ENCODE data around the gene SBK2.

Gene SBK2

GRCh38 chr19:55554741-55555152 is 17.8 kb upstream of the SBK2 start:
- DNase-seq (ENCODE audit: low read depth): no peak

DNA sequence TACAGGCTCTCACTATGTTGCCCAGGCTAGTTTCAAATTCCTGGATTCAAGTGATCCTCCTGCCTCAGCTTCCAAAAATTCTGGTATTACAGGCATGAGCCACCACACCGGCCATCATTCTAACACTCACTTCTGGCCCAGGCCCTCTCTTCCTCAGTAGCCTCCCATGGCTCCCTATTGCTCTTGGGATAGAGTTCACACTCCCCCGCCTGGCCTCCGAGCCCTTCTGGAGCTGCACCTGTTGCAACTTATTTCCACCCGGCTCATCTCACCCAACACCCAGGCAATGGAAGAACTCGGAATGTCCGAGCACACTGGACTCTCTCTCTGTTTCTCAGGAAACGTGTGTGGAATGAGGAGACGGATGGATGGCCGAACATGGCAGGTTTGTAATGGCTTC is 17.4 kb upstream of the SBK2 start:
- no peak for DNase-seq (ENCODE audit: low read depth)

- no peak for DNase-seq (ENCODE audit: low read depth)
Measured at GRCh38 chr19:55553217-55554182, 16.6 kb upstream of the SBK2 start.

GRCh38 chr19:55552620-55553019 is 15.7 kb upstream of the SBK2 start:
- DNase-seq (ENCODE audit: low read depth): no peak

- DNase-seq (ENCODE audit: low read depth): no peak
Measured at GRCh38 chr19:55552206-55552605, 15.3 kb upstream of the SBK2 start.

GRCh38 chr19:55550321-55550650 is 13.4 kb upstream of the SBK2 start:
- DNase-seq (ENCODE audit: low read depth): no peak

GRCh38 chr19:55549500-55550320 is 12.8 kb upstream of the SBK2 start:
- no peak for DNase-seq (ENCODE audit: low read depth)

- no peak for DNase-seq (ENCODE audit: low read depth)
Measured at GRCh38 chr19:55546822-55547614, 10.1 kb upstream of the SBK2 start.

DNA sequence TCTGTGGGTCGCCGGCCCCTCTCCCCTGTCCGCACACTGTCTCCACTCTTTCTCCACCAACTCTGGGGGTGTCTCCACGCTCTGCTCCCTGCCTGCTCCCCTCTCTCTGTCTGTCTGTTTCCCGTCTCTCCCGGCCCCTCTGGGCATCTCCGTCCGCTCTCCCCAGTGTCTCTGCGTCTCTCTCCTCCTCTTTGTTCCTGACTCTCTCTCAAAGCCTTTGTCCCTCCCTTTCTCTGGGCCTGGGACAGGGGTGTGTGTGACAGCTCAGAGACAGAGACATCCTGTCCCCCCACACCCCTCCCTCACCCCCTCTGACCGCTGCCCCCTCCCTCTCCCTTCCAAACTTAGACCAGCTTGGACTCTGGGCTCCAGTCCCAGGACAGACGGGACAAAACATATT is 9.1 kb upstream of the SBK2 start:
- no peak for DNase-seq (ENCODE audit: low read depth)

GRCh38 chr19:55545443-55545842 is 8.5 kb upstream of the SBK2 start, which contains the start of gene SBK3:
Gene SBK3 (minus strand): TSS chr19:55545543. CDS start chr19:55545543, 0 bp downstream.
- no peak for DNase-seq (ENCODE audit: low read depth)

GRCh38 chr19:55544776-55545439 is 8.0 kb upstream of the SBK2 start:
- DNase-seq (ENCODE audit: low read depth): no peak

GRCh38 chr19:55544014-55544413 is 7.1 kb upstream of the SBK2 start:
- no peak for DNase-seq (ENCODE audit: low read depth)

DNA sequence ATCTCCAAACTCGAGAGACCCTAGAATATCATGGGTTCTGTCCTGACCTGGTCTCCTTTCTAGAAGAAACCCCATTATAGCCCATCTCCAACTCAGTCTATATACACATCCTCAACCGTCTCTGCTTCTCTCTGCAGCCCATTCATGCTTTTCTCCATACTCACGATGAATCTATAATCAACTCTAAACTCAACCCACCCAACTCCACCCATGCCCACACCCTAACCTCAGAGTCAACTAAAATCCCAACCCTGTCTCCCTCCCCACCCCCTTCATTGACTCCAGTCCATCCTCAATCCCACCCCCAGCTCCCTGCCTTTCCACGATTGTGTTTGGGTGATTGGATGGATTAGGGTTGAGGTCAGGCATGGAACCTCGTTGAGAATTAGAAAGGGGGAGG is 6.6 kb upstream of the SBK2 start:
- no peak for DNase-seq (ENCODE audit: low read depth)

DNA sequence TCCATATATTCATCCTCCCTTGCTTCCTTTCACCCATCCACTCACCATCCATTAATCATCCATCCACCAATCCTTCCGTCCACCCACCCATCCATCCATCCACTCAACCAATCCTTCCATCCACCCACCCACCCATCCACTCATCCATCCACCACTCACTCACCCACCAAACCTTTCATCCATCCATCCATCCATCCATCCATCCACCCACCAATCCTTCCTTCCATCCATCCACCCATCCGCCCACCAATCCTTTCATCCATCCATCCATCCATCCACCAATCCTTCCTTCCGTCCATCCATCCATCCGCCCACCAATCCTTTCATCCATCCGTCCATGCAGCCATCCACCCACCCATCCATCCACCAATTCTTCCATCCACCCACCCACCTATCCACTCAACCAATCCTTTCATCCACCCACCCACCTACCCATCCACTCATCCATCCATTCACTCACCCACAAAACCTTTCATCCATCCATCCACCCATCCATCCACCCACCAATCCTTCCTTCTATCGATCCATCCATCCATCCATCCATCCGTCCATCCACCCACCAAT is 5.4 kb upstream of the SBK2 start:
- DNase-seq (ENCODE audit: low read depth): no peak

- DNase-seq (ENCODE audit: low read depth): no peak
Measured at GRCh38 chr19:55541091-55541490, 4.2 kb upstream of the SBK2 start.

GRCh38 chr19:55540619-55541018 is 3.7 kb upstream of the SBK2 start:
- DNase-seq (ENCODE audit: low read depth): no peak

DNA sequence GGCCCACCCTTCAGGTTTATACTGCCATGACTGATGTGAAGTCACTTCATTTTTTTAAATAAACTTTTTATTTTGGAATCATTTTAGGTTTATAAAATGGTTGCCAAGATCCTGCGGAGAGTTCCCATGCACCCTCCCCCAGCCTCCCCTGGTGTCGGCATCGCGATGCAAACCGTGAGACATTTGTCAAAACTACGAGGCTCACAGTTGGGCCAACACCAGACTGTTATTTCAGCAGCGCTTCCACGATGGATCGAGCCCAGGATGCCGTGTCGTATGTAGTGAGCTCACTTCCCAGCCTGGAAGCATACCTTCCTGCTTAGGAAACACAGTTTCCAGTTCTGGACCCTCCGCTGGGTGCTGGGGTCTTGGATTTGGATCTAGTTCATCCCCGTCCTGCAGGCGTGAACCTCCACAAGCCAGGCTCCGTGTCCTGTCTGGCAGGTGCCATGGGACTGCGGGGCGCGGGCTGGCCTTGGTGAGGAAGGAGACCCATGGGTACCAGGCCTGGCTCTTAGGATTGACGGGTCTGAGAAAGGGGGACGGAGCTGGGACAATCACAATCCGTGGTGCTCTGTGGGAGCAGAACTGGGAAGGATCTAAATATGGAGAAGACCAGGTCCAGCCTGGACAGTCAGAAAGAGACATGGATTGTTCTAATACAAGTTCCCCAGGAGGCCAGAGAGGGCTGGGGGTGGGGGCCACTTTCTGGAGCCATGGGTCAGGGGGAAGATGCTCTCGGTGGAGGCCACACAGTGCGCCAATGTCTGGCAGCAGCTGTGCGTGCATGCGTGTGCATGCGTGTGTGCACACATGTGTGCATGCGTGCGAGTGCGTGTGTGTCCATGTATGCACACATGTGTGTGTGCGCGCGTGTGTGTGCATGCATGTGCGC is 2.4 kb upstream of the SBK2 start:
- no peak for DNase-seq (ENCODE audit: low read depth)

GRCh38 chr19:55538132-55538531 is 1.2 kb upstream of the SBK2 start:
- no peak for DNase-seq (ENCODE audit: low read depth)

DNA sequence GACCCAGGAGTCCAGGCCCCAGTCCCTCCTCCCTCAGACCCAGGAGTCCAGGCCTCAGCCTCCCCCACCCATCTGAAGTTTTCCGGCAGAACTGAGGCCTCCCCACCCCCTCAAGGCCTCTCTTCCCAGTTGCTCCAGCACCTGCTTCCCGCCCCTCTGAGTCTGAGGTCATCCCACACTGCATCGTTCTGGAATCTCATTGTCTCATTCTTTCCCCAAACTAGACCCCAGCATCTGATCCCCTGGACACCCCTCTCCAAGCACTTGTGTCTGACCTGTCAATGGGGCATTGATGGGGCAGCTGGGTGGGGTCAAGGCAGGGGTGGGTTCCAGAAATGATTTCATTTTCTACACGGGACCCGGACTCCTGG is 793 bp upstream of the SBK2 start:
- DNase-seq (ENCODE audit: low read depth): no peak

DNA sequence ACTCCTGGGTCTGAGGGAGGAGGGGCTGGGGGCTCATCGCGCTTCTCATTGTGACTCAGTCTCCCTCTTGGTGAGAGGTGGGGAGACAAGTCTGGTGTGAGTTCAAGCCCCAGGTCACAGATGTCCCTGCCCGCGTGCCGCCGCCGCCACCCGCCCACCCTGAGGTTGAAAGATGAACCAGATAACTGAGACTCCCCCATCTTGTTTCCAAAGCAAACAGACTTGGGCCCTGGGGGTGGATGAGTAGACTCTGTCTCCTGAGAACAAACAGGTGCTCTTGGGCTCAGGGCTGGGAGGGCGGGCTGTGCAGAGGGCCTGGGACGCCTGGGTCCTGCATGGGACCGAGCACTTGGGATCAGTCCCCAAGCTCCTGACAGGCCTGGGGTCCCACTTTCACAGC is 567 bp downstream of the SBK2 start:
- DNase-seq (ENCODE audit: low read depth): no peak
